22Rv1 (cell line): Measurements from ENCODE around the gene STC2.

Source experiments
- H3K27ac ChIP-seq: fragments of 450-650 bp; 2 replicates; pipeline ENCODE4 v1.5.1; 2017
- ZFX ChIP-seq: fragments of 450-650 bp; IDR thresholded peaks from 2 replicates; pipeline ENCODE4 v1.6.1; 2017; ENCODE audit warnings: antibody characterized with exemption, borderline replicate concordance
- TF ChIP-seq, protein P1 (sequence below): fragments of 450-650 bp; IDR thresholded peaks from 2 replicates; pipeline ENCODE4 v1.5.1; 2017; ENCODE audit warnings: mild to moderate bottlenecking

Gene STC2

DNA sequence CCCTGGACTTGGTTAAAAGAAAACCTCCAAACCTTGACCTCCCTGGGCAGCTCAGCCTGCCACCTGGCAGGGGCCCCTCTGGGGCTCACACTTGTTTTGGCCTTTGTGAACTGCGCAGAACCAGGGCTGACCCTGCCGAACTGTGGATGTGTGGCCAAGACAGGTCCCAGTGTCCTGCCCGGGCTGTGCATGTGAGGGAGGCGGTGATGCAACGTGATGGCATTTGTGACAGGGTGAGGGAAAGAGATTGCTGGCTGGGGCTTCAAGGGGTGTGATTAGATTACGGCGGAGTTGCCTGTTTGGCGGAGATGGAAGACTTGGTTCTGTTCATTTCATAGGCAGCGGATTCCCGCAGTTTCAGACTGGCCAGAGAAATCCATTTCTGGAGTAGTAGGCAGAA lies 62.8 kb downstream of the STC2 start:
- no peak for TF ChIP-seq ZFX
- TF ChIP-seq, protein P1, sequence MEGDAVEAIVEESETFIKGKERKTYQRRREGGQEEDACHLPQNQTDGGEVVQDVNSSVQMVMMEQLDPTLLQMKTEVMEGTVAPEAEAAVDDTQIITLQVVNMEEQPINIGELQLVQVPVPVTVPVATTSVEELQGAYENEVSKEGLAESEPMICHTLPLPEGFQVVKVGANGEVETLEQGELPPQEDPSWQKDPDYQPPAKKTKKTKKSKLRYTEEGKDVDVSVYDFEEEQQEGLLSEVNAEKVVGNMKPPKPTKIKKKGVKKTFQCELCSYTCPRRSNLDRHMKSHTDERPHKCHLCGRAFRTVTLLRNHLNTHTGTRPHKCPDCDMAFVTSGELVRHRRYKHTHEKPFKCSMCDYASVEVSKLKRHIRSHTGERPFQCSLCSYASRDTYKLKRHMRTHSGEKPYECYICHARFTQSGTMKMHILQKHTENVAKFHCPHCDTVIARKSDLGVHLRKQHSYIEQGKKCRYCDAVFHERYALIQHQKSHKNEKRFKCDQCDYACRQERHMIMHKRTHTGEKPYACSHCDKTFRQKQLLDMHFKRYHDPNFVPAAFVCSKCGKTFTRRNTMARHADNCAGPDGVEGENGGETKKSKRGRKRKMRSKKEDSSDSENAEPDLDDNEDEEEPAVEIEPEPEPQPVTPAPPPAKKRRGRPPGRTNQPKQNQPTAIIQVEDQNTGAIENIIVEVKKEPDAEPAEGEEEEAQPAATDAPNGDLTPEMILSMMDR = no peak
- H3K27ac ChIP-seq = no peak overlapping the region
